GM06990 (cell line): Measurements from ENCODE around the gene RPS27.

Experiments
- DNase-seq: peaks from one replicate; pipeline ENCODE4 v3.0.0-alpha.2; 2011; ENCODE audit not compliant: insufficient read length; ENCODE audit errors: extremely low read depth
- H3K27me3 ChIP-seq: replicated peaks from 2 replicates; pipeline ENCODE4 v1.6.0; 2011; ENCODE audit warnings: low read length; ENCODE audit not compliant: control insufficient read depth, insufficient read depth
- H3K36me3 ChIP-seq: 2 replicates; pipeline ENCODE4 v1.5.1; 2011; ENCODE audit warnings: low read length; ENCODE audit not compliant: control insufficient read depth, insufficient read depth
- H3K4me3 ChIP-seq: replicated peaks from 2 replicates; pipeline ENCODE4 v1.5.1; 2011; ENCODE audit warnings: low read depth, mild to moderate bottlenecking, control low read depth, low read length
- CTCF ChIP-seq: IDR thresholded peaks from 2 replicates; pipeline ENCODE4 v1.5.1; 2011; ENCODE audit warnings: low read length, control low read depth, mild to moderate bottlenecking, inconsistent platforms; ENCODE audit not compliant: insufficient read depth, poor library complexity, severe bottlenecking

RPS27 gene

GRCh38 chr1:153985941-153986761, 4.4 kb upstream of the RPS27 start, which contains the start of gene RAB13:
RAB13 (minus strand) TSS chr1:153986339; CDS start chr1:153986236, 103 bp downstream.
- no peaks in the 10 kb centered on the region for H3K27me3 ChIP-seq
- H3K36me3 ChIP-seq, result no peaks in the 10 kb centered on the region
- DNase-seq, result peak; percentile 47
- TF ChIP-seq CTCF, result no peak
- peak within 1 kb of the TSS; percentile 57 for H3K4me3 ChIP-seq

GRCh38 chr1:153987621-153988020, 2.9 kb upstream of the RPS27 start:
- DNase-seq, result no peak
- Histone ChIP-seq H3K4me3 (no peak overlapping the region), H3K36me3 (peaks cover 2% of the 10 kb centered on the region; the same call in 1 of the 2 replicates), H3K27me3 (no peaks in the 10 kb centered on the region)
- no peak for TF ChIP-seq CTCF

GRCh38 chr1:153991151-153991630, 629 bp downstream of the RPS27 start:
- TF ChIP-seq CTCF, result no peak

GRCh38 chr1:153991806-153992205, 1.2 kb downstream of the RPS27 start:
- Histone ChIP-seq H3K27me3 (no peaks in the 10 kb centered on the region), H3K36me3 (peaks cover 8% of the 10 kb centered on the region), H3K4me3 (peak overlapping the region; percentile 83)
- TF ChIP-seq CTCF, result no peak
- DNase-seq, result no peak

More at GRCh38 chr1:153991151-153991630, 629 bp downstream of the RPS27 start:
- Histone ChIP-seq H3K36me3 (peaks cover 8% of the 10 kb centered on the region), H3K27me3 (no peaks in the 10 kb centered on the region), H3K4me3 (peak overlapping the region; percentile 83)
- DNase-seq, result no peak

- H3K36me3 ChIP-seq, result peaks cover 8% of the 10 kb centered on the region
- TF ChIP-seq CTCF, result no peak
- no peak for DNase-seq
- H3K27me3 ChIP-seq, result no peaks in the 10 kb centered on the region
- no peak overlapping the region for H3K4me3 ChIP-seq
Observed at GRCh38 chr1:153995202-153995601, 4.6 kb downstream of the RPS27 start.
